HEK293T (cell line): ENCODE results near the gene SLC34A2.

Source experiments
- CTCF ChIA-PET: fragments of 350-600 bp; formaldehyde crosslinking; extraction: SDS; loops from one replicate; lab custom pipeline; 2021; ENCODE audit warnings: antibody characterized with exemption, inconsistent platforms; lab: Yijun Ruan, JAX
- POLR2A ChIA-PET: fragments of 350-600 bp; formaldehyde crosslinking; extraction: SDS; loops from one replicate; lab custom pipeline; 2020; ENCODE audit warnings: antibody characterized with exemption, inconsistent platforms; lab: Yijun Ruan, JAX
- DNase-seq: peaks from one replicate; pipeline ENCODE4 v3.0.0; 2012; ENCODE audit warnings: mixed read lengths; ENCODE audit errors: extremely low spot score
- ARNT ChIP-seq: fragments of 450-650 bp; IDR thresholded peaks from 2 replicates; pipeline ENCODE4 v1.6.1; 2017; ENCODE audit warnings: mild to moderate bottlenecking
- BHLHE40 ChIP-seq: fragments of 450-650 bp; IDR thresholded peaks from 2 replicates; pipeline ENCODE4 v1.6.1; 2016; ENCODE audit warnings: mild to moderate bottlenecking, moderate library complexity, borderline replicate concordance
- CTBP1 ChIP-seq: fragments of 450-650 bp; IDR thresholded peaks from 2 replicates; pipeline ENCODE4 v1.6.1; 2016; ENCODE audit warnings: borderline replicate concordance
- ELF4 ChIP-seq: fragments of 450-650 bp; IDR thresholded peaks from 2 replicates; pipeline ENCODE4 v1.6.1; 2017; ENCODE audit warnings: antibody characterized with exemption
- FOXA1 ChIP-seq: fragments of 450-650 bp; IDR thresholded peaks from 2 replicates; pipeline ENCODE4 v1.6.1; 2016; ENCODE audit warnings: mild to moderate bottlenecking
- FOXK2 ChIP-seq: fragments of 450-650 bp; IDR thresholded peaks from 2 replicates; pipeline ENCODE4 v1.6.1; 2016; ENCODE audit warnings: mild to moderate bottlenecking
- FOXM1 ChIP-seq: fragments of 450-650 bp; IDR thresholded peaks from 2 replicates; pipeline ENCODE4 v1.6.1; 2017; ENCODE audit warnings: mild to moderate bottlenecking, borderline replicate concordance
- HDGF ChIP-seq: fragments of 450-650 bp; IDR thresholded peaks from 2 replicates; pipeline ENCODE4 v1.6.1; 2017; ENCODE audit warnings: antibody characterized with exemption, borderline replicate concordance
- L3MBTL2 ChIP-seq: fragments of 450-650 bp; conservative IDR thresholded peaks from 2 replicates; pipeline ENCODE4 v1.6.1; 2016; ENCODE audit warnings: mild to moderate bottlenecking
- LEF1 ChIP-seq: fragments of 450-650 bp; IDR thresholded peaks from 2 replicates; pipeline ENCODE4 v1.6.1; 2017; ENCODE audit warnings: mild to moderate bottlenecking, borderline replicate concordance
- NFRKB ChIP-seq: fragments of 450-650 bp; IDR thresholded peaks from 2 replicates; pipeline ENCODE4 v1.6.1; 2016; ENCODE audit warnings: mild to moderate bottlenecking, moderate library complexity
- SP1 ChIP-seq: fragments of 450-650 bp; IDR thresholded peaks from 2 replicates; pipeline ENCODE4 v1.6.1; 2017
- SUZ12 ChIP-seq: fragments of 450-650 bp; IDR thresholded peaks from 2 replicates; pipeline ENCODE4 v1.6.1; 2016; ENCODE audit warnings: mild to moderate bottlenecking
- TARDBP ChIP-seq: fragments of 450-650 bp; IDR thresholded peaks from 2 replicates; pipeline ENCODE4 v1.6.1; 2016
- ZNF384 ChIP-seq: fragments of 450-650 bp; IDR thresholded peaks from 2 replicates; pipeline ENCODE4 v1.6.1; 2016
- TF ChIP-seq, protein P1 (sequence below): fragments of 450-650 bp; IDR thresholded peaks from 2 replicates; pipeline ENCODE4 v1.6.1; 2016

Gene SLC34A2

DNA sequence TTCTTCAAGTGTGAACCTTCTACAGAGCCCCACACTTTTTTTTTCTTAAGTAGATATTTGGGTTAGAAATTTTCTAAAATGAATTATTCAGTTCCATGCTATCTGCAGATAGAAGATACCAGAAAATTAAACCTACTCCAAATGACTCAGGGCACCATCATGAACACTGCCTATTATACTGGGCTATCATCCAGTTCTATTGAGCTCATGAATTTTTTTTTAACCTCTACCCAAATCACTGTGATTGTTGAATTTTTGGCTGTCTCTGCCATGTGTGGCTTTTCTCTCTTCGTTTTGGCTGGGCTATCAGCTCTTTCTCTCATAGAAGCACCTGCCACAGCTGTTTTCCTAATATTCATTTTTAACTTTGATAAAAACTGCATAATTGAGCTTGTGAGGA lies 31.0 kb upstream of the SLC34A2 start:
- ChIA-PET CTCF (no interaction called here), POLR2A (no interaction called here)
- no peak for TF ChIP-seq ZNF384
- TF ChIP-seq ELF4 = no peak
- no peak for TF ChIP-seq BHLHE40
- TF ChIP-seq NFRKB = no peak
- no peak for TF ChIP-seq L3MBTL2
- TF ChIP-seq SP1 = no peak
- no peak for TF ChIP-seq ARNT
- no peak for TF ChIP-seq FOXM1
- no peak for TF ChIP-seq LEF1
- DNase-seq = no peak

DNA sequence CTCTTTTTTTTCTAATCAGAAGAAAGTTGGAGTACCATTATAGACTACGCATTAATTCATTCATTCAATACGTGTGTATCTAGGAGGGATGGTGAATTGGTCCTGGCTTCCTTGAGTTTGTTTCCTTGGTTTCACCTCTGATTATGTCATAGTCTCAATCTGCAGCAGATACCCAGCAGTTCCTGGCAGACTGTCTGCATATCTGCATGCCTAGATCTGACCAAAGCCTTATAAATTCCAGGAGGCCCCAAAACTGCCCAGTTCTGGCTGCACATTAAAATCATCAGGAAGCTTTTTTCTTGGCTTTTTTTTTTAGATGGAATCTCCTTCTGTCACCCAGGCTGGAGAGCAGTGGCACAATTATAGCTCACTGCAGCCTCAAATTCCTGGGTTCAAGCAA lies 27.2 kb upstream of the SLC34A2 start:
- ChIA-PET CTCF (interaction anchor here (0.6 kb wide), 1 partner anchor 187 kb away, joined by 3 read pairs; no protein-coding TSS in a partner anchor), POLR2A (no interaction called here)
- DNase-seq = no peak
- TF ChIP-seq HDGF = no peak
- TF ChIP-seq FOXA1 = no peak
- TF ChIP-seq, protein P1, sequence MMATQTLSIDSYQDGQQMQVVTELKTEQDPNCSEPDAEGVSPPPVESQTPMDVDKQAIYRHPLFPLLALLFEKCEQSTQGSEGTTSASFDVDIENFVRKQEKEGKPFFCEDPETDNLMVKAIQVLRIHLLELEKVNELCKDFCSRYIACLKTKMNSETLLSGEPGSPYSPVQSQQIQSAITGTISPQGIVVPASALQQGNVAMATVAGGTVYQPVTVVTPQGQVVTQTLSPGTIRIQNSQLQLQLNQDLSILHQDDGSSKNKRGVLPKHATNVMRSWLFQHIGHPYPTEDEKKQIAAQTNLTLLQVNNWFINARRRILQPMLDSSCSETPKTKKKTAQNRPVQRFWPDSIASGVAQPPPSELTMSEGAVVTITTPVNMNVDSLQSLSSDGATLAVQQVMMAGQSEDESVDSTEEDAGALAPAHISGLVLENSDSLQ = no peak
- no peak for TF ChIP-seq L3MBTL2
- no peak for TF ChIP-seq NFRKB
- TF ChIP-seq ARNT = no peak
- no peak for TF ChIP-seq LEF1
- no peak for TF ChIP-seq SUZ12
- no peak for TF ChIP-seq BHLHE40
- no peak for TF ChIP-seq SP1
- no peak for TF ChIP-seq FOXM1
- TF ChIP-seq ELF4 = no peak
- TF ChIP-seq ZNF384 = no peak

DNA sequence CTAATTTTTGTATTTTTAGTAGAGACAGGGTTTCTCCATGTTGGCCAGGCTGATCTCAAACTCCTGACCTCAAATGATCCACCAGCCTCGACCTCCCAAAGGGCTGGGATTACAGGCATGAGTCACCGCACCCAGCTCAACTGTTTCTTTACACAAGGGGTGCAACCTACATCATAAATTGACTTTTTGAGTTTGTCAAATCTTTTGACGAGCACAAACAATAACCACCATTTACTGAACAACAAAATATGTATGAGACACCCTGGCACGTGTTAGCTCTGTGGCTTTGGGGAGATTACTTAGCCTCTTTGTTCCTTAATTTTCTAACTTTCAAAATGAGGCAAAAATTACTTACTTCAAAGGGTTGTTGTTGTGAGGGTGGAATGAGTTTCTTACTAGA lies 23.5 kb upstream of the SLC34A2 start:
- DNase-seq = no peak
- no peak for TF ChIP-seq L3MBTL2
- TF ChIP-seq HDGF = no peak
- TF ChIP-seq CTBP1 = no peak
- TF ChIP-seq SP1 = no peak
- TF ChIP-seq ZNF384 = no peak
- TF ChIP-seq ARNT = no peak
- no peak for TF ChIP-seq NFRKB
- no peak for TF ChIP-seq FOXM1
- no peak for TF ChIP-seq SUZ12
- no peak for TF ChIP-seq FOXK2
- TF ChIP-seq, protein P1 = no peak
- no peak for TF ChIP-seq FOXA1
- no peak for TF ChIP-seq BHLHE40
- TF ChIP-seq LEF1 = no peak
- TF ChIP-seq TARDBP = no peak
- no peak for TF ChIP-seq ELF4
- POLR2A ChIA-PET = no interaction called here

DNA sequence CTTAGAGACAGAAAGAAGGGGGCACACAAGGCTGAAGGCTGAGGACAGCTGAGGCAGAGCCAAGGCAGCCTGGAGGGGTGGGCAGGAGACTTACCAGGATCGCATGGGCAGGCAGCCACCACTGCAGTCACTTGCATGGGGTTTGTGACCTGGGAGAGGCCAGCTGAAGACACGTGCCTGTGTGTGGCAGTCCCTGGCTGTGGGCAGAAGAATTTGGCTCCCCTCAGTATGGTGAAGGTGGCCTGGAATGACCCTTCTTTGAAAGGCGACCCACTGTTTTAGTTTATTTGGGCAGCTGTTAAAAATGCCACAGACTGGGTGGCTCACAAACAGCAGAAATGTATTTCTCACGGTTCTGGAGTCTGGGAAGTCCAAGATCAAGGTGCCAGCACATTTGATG lies 22.1 kb upstream of the SLC34A2 start:
- DNase-seq = no peak
- POLR2A ChIA-PET = no interaction called here
- CTCF ChIA-PET = no interaction called here
- TF ChIP-seq ELF4 = no peak
- no peak for TF ChIP-seq NFRKB
- TF ChIP-seq SP1 = no peak
- TF ChIP-seq FOXA1 = no peak
- no peak for TF ChIP-seq FOXK2
- TF ChIP-seq CTBP1 = no peak
- TF ChIP-seq LEF1 = no peak
- TF ChIP-seq, protein P1 = no peak
- no peak for TF ChIP-seq ZNF384
- TF ChIP-seq SUZ12 = no peak
- TF ChIP-seq FOXM1 = no peak

More for the DNA sequence above, 23.5 kb upstream of the SLC34A2 start:
- CTCF ChIA-PET = no interaction called here

DNA sequence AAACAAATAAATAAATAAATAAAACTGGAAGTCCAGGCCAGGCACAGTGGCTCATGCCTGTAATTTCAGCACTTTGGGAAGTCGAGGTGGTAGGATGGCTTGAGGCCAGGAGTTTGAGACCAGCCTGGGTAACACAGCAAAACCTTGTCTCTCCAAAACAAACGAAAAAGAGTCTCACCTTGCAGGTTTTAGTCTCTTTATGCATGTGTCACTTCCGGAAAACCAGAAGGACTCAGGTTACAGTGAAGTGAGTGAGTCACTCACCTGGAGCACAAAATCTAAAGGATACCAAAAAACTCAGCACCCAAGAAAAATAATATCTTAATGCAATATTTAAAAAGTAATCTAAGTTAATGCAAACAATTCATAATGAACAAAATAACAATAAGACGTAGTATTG lies 20.1 kb upstream of the SLC34A2 start:
- ChIA-PET POLR2A (no interaction called here), CTCF (no interaction called here)
- DNase-seq = no peak
- no peak for TF ChIP-seq FOXM1
- no peak for TF ChIP-seq CTBP1
- no peak for TF ChIP-seq SP1
- TF ChIP-seq, protein P1 = no peak
- TF ChIP-seq FOXA1 = no peak
- TF ChIP-seq BHLHE40 = no peak
- no peak for TF ChIP-seq SUZ12

DNA sequence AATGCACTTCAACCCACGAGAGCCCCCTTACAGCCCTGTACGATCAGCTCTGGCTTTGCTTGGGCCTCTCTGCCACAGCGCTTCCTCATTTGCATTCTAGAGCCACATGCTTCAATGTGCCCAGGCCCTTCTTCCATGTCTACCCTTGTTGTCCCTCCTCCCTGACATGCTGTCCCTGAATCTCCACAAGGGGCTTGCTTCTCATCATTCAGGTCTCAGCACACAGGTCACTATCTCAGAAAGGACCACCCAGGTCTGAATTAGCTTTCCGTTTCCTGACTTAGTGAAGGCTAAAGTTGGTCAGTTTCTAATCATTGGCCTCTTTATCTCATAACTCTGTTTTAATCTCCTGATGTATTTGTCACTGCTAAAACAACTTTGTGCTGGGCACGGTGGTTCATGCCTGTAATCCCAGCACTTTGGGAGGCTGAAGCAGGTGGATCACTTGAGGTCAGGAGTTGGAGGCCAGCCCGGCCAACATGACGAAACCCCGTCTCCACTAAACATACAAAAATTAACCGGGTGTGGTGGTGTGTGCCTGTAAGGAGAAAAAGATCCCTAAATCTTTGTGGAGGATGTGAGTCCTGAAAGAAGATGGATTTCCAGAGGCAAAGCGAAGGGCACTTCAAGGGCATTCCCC lies 17.9 kb upstream of the SLC34A2 start:
- no peak for DNase-seq
- POLR2A ChIA-PET = no interaction called here
- no peak for TF ChIP-seq ARNT
- no peak for TF ChIP-seq SUZ12
- TF ChIP-seq BHLHE40 = no peak
- CTCF ChIA-PET = no interaction called here
